GM04503 (cell line): ENCODE data around the gene KIAA0040.

Source experiments
- DNase-seq: peaks from one replicate; pipeline ENCODE4 v3.0.0-alpha.2; 2012; ENCODE audit warnings: low read depth

KIAA0040 gene

GRCh38 chr1:175192630-175193526 lies at the start of gene KIAA0040:
TSS of gene KIAA0040 (minus strand) at chr1:175192776. CDS start at chr1:175161013, 31,763 bp downstream.
- no peak for DNase-seq

GRCh38 chr1:175237389-175237788 lies 44.8 kb upstream of the KIAA0040 start:
- DNase-seq, result no peak

GRCh38 chr1:175234639-175235038 lies 42.1 kb upstream of the KIAA0040 start:
- DNase-seq, result no peak

GRCh38 chr1:175232335-175232734 lies 39.8 kb upstream of the KIAA0040 start:
- no peak for DNase-seq

- DNase-seq, result no peak
Measured at GRCh38 chr1:175225805-175226129, 33.2 kb upstream of the KIAA0040 start.

- no peak for DNase-seq
Measured at GRCh38 chr1:175222296-175222938, 29.8 kb upstream of the KIAA0040 start.

DNA sequence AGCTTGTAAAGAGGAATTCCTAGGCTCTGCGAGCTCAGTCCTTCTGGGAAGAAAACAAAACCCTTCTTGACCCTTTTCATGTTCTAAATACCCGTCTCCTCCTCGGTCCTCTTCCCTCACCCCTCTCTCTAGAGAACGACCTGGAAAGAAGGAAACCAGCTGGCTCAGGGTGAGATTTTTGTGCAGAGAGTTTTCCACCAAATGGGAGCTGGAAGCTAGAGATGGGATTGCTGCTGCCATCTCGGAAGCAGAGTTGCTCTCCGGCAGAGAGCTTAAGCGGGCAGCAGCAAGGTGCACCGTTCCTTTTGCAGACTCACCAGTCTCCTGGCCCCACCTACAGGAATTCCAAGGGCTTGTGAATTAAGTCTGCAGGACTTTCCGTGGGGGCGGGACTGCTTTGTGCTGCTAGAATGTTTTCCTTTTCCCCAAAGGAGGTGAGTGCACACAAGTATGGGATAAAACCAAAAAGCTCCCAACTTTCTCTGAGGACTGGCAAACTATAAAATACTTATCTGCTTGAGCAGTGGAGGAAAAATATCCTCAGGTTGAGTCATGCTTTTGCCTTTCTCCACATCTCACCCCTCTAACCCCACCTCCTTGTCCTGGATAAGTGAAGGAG lies 29.1 kb upstream of the KIAA0040 start:
- no peak for DNase-seq

DNA sequence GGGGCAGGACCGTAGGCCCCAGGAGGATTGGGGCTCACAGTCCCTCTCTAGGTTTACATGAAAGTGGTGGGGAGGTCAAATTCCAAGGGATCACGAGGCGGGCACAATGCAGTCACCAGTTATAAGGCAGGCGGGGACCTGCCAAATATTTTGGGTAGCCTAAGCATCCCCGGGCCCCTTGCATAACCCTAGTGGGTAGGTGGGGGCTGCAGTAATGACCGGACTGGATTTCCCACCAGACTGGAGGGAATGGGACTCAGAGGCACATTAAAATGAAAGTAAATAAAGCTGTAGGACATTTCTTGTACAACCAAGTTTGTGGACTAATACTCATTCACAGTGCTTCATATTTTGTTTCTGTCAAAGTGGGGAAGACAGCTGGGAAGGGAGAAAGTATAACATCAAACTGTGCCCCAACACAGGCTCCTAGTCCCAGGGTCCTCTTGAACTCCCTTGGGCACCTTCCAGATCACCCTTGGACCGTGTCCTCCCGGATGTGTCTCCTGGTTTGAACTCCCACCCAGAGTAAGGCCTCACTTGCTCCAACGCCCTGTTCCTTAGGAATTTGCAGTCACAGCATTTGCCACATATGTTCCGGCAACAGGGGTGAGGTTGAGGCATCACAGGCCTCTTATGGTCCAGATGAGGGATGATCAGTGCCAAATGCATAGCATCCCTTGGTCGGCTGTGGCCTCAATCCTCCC lies 28.4 kb upstream of the KIAA0040 start:
- DNase-seq, result no peak

- no peak for DNase-seq
Measured at GRCh38 chr1:175219774-175220173, 27.2 kb upstream of the KIAA0040 start.

DNA sequence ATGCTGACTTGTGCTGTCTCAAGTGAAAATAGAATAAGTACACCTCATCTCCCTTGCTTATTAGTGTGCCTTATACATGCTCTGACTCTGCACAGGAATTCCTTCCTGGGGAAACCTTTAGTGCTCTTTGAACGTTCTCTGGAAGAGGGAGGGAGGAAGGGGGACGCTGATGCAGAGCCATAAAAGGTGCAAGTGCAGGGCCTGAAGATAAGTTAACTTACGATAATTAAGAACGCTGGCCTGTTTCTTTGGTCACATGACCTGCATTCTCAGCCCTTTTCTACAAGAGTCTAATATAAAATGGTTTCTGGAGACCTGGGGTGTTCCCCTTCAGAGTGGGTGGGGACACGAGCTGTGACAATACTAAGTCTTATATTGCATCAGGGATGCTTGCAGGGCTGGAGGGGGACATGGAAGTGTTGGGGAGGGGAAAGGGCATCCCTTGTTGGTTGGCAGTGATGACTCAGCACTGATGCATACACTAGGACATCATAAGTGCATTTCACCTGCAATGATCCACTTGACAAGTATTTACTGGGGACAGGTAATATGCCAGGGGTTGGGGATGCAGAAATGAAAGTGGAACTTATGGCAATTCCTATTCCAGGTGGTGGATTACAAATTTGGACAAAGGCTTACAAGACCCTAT lies 26.3 kb upstream of the KIAA0040 start:
- DNase-seq, result no peak

DNA sequence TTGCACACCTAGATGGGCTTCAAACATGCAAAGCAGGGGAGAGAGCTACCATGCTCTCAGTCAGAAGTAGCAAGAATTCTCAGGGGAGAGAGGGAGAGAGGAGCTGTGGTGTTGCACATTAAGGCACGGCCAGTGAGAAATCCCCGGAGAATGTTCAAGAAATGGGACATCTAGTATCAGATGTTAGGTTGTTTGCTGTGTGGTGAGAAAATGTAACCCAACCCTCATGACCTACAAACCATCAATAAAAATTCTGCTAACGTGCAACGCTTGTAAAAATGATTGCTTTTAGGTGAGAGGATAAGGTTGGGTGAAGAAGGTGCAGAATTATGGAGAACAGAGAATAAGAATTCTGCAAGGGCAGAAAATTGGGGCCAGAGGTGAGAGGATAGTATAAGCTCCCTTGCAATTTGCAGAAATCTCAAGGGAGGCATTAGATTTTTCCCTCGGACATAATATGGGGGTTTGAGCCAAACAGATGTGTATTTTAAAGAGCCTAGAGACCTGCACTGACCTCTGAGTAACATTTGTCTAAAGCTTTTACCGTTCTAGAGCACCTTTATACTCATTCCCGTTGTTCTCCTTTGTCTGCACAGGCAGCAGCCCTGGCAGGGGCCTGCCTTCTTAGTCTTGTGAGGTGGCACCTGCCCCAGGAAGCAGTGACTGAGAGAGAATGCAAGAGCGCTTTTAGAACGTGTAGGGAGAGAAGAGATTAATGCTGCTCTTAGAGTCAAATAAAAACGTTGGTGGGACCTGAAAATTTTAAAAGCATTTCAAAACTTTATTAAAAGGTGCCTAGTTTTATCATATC lies 25.4 kb upstream of the KIAA0040 start:
- no peak for DNase-seq

GRCh38 chr1:175216444-175216843 lies 23.9 kb upstream of the KIAA0040 start:
- DNase-seq, result no peak

- no peak for DNase-seq
Measured at GRCh38 chr1:175211656-175212055, 19.1 kb upstream of the KIAA0040 start.

DNA sequence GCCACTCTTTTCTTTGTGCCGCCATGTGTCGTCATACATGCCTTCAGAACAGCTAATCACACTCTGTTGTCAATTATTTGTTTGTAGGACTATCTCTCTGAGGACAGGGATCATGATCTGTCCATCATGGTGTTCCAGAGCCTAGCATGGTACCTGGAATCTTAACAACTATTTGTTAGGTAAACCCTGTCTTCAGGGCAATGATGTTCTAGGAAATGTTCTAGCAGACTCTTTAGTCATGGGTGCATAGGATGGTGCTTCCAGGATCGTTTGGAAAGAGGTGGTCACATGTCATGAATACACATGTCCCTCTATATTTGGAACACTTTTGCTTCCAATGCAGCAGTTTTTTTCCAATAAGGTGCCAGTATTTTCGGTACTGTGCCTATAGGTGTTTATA lies 18.2 kb upstream of the KIAA0040 start:
- DNase-seq, result no peak

DNA sequence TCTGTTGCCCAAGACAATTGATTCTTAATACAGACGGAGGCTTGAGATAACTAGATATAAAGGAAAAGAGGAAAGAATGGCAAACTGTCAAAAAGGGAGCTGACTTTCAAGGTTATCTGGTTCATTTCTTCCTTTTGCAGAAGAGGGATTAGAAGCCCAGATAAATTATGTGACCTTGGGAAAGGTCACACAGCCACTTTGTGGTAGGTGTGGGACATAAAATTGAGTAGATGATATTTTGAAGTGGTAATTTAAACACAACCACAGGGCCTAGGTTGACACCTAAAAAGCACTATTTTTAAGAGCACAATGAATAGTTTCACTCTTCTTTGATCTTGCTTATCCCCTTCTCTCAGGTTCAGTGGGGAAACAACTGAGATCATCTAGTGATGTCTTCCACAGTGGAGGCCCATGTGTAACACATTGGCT lies 16.9 kb upstream of the KIAA0040 start:
- no peak for DNase-seq

GRCh38 chr1:175208773-175209492 lies 16.4 kb upstream of the KIAA0040 start:
- DNase-seq, result no peak

- no peak for DNase-seq
Measured at GRCh38 chr1:175207971-175208370, 15.4 kb upstream of the KIAA0040 start.

GRCh38 chr1:175206687-175207086 lies 14.1 kb upstream of the KIAA0040 start:
- DNase-seq, result no peak

- DNase-seq, result no peak
Measured at GRCh38 chr1:175204330-175204729, 11.8 kb upstream of the KIAA0040 start.

- DNase-seq, result no peak
Measured at GRCh38 chr1:175203570-175204068, 11.0 kb upstream of the KIAA0040 start.
